ENCODE measurements around the gene NPAS3. TPM values are rescaled to one million over a fixed set of nuclear protein-coding genes. Genes with fewer than 3 reads are reported as not detected.

NPAS3 gene
- total RNA-seq, 1 donor from 2014 or later = 0.93 TPM

DNA sequence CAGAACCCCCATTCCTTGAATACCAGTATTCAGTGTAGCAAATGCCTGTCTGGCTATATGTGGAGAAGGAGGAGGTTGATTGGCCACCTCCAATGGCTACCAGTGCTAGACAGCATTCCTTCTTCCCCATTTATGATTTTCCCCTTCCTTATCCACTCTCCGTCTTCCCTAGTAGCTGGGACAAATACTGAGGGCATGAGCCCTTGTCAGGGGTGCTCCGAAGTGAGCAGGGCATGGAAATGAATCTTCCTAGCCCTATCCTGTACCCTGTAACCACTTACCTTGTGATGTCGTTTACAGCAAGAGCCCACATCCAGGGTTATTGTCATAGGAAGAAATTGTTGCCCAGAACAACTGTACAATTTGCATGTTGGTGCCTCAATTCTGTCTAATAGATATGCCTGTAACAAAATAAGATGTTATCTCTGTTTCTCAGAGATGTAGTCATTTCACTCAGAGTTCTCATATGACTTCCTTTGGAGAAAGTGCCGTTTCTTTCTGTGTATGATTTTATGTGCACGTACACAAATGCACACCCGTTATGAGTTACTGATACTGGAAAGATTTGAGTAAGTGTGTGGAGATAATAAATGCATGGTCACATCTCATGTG is 588.5 kb downstream of the NPAS3 start:
- DNase-seq (ENCODE audit: extremely low read depth, low read depth, low spot score) = no peak

DNA sequence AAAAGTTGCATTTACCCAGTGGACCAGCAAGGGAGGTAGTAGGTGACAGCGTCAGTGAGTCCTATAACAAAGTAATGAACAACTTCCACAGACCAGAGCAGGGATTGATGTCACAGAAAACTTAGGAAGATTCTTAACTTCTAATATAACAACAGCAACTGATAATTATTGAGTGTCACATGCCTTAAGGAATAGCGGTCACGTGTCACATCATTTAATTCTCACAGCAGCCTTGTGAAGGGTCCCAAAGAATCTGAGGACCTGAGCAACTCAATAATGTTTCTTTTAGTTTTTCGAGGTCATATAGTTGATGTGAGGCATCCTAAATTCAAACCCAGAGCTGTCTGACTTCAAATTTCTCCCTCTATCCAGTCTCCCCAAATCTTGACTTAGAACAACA is 590.0 kb downstream of the NPAS3 start:
- DNase-seq (ENCODE audit: extremely low read depth, low read depth, low spot score) = no peak

DNA sequence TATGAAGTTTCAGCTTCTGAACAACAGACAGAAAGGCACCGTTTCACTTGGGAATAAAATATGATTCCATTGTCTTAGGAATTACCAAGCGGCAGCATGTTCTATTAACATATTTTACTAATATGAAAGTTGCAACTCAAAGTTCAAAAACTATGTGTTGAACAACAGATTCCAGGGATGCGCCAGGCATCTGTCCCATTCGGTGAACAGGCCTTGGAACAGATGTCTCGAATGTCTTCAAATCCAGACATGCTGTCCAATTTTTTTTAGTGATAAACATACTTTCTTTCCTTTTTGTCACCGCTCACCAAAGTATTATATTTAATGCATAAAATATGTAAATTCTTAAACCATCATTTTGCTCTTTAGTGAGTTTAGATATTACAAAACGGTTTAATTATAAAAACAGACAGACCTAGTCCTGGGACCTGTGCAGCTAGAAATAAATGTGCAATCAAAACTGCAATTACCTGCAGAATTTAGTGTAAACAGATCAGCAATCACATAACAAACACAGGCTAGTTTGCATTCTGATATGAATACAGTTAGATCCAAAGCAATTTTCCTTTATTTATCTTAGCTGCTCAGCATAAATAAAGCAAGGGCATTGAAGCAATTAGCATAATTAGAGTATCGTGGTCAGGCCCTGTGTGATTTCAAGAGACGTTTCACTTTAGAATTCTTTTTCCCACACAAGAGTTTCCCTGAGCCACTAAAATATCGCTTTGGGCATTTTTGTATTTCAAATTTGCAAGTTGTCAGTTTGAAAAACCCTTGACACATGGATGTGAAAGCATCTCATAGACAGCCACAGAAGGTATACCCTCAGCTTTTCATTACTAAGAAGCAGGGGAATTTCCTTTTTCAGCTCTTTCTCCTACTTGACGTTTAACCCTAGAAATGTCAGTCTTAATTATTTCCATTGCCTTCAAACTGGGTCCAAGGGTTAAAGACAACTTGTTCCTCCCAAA is 591.4 kb downstream of the NPAS3 start:
- DNase-seq (ENCODE audit: extremely low read depth, low read depth, low spot score) = no peak

DNA sequence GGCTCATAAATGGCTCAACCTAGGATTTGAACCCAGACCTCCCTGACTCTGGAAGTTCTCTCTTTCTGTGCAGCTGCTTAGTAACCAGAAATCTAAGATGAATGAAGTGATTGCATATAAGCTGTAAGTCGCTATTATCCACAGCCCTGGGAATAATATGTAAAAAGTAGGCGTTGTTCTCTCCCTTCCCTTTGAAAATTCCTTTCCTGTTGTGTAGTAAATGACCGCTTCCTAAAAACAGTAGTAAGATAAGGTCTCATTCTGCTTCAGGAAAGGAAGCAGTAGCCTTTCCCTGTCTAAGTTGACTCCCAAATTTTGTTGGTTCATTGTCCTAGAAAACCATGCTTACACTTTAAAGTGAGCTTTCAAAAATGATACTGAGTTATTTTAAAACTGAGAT is 593.9 kb downstream of the NPAS3 start:
- no peak for DNase-seq (ENCODE audit: extremely low read depth, low read depth, low spot score)

DNA sequence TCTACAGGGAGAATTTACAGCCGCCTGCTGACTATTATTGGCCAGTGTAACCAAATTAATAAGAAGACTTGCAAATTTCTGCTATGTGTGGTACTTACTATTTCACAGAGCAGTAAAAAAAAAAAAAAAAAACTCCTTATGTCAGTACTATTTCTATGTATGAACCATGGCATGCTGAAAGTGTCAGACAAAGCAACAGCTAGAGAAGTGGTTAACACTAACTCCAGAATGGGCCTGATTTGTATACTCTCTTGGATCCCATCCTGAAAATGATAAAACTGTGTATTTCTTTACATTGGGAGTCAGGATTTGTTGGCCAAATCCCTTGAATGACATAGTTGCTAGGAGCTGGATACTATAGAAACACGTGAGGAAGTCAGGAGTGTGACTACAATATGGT is 595.4 kb downstream of the NPAS3 start:
- no peak for DNase-seq (ENCODE audit: extremely low read depth, low read depth, low spot score)

DNA sequence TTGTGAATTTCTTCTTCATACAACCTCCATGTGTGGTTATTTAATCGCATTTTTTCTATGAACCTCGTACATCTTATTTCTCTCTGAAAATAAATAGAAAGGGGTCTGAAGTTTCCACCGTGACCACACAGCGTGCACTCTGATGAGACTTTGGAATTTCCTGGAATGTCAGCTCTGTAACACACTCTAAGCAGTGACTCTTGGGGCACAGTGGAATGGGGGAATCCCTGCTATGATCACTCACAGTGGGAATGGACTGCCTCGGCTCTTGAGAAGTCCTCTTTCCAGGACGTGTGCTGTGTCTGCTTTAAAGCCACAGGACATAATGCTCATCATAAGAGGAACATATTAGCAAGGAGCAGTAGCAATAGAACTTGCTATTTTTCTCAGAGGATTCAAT is 596.0 kb downstream of the NPAS3 start:
- no peak for DNase-seq (ENCODE audit: extremely low read depth, low read depth, low spot score)

DNA sequence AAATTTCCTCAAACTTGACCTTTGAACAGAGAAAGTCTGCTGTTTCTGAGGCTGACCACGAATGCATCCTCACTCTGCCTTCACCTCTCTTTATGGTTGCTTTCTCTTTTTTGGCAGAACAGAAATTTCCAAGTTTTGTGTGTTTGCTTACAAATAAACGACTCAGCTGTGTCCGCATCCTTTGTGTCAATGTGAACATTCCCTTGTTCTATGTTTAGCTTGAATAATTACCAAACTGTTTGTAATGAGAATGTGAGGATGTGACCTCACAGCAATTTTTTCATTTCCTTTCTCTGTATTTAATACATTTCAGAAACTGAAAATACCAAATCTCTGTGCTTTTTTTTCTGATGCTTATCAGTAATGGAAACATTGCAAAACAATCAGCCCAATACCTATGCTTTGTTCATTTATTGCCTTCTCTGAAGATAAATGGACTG is 601.3 kb downstream of the NPAS3 start:
- DNase-seq (ENCODE audit: extremely low read depth, low read depth, low spot score) = no peak

DNA sequence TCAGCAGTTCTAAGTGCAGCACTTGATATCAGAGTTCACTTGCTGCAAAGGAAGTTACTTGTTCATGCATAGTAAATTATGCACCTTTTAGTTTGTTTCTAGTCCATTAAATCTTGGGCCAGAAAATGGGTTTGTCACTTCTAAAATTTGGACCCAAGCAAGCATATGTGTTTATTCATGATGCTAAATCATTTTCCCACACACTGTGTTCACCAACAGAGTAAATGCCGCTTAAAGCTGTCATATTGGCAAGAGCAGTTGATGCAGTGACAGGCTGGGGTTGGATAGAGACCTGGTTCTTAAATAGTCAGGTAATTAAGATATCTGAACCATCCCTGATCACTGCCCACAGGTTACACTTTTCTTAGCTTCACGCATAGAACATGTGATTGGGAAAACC is 602.5 kb downstream of the NPAS3 start:
- DNase-seq (ENCODE audit: extremely low read depth, low read depth, low spot score) = no peak

DNA sequence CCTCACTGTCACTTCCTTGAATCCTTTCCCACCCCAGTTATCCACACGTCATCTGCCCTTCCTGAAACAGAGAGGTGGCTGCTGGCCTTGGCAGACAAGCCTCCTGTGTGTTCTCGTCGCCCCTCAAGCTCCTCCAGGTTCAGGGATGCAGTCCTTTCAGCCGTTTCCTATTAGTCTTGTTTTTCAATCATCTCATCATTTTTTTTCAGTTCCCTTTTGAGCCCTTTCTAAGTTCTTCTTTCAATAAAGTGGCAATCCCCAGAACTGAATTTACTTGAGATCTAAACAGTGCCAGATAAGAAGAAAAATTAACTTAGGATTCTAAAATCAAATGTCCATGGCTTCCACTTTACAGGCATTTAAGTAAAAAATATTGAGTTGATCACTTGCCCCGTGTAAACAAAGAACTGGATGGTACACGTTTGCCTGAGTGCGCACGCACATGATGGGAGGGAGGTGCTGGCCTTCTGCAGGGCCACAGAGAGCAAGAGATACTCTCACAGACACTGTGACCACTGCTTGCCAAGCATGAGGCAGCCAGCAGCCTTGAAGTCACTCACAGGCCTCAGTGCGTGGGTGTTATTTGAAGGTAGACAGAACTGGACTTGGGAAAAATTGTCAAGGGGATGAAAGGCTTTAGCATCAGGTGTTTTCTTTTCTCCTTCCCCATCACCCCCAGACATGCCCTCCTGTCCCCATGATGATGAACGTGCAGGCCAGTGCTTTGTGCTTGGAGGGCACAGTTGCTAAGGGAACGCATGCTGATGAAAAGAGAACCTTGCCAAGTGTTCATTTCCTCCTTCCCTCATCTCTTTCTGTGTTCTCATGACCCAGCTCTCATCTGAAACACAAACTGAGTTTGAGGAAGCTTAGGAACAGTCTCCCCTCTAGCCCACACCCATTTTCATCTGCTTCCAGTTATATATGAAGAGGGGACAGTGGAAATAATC is 603.9 kb downstream of the NPAS3 start:
- DNase-seq (ENCODE audit: extremely low read depth, low read depth, low spot score) = no peak

DNA sequence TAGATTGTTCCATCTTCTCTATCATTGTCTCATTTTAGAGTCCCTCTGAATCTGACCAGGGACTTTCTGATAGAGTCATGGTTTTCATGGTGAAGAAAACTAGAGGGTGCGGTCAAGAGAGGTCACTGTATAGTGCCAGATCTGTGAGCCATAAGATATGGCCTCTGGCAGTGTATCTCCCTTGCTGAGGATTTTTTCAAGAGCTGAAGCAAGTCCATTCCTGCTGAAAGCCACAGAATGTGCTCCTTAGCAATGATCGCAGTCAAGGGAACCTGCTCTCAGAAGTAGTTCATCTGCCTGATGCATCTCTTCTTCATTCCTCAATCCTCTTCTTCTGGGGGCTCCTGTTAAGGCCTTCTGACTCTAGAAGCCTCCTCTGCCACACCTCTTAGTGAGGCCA is 607.0 kb downstream of the NPAS3 start:
- no peak for DNase-seq (ENCODE audit: extremely low read depth, low read depth, low spot score)

DNA sequence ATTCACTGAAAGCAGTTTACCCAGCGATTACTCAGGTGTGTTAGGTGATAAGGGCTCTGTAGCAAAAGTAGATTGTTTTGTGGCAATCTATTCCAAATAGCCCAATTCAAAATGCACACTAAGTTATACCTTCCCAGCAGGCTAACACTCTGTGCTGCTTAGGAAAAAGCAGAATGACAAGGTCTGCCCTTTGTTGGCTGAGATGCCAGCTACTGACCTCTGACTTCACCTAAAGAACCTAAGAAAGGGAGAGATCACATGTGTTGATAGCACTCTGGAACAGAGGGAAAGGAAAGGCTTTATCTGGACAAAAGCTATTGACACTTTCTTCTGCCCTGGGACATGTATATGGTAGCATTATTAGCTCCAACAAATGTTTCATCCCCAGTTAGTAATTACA is 609.9 kb downstream of the NPAS3 start:
- no peak for DNase-seq (ENCODE audit: extremely low read depth, low read depth, low spot score)

DNA sequence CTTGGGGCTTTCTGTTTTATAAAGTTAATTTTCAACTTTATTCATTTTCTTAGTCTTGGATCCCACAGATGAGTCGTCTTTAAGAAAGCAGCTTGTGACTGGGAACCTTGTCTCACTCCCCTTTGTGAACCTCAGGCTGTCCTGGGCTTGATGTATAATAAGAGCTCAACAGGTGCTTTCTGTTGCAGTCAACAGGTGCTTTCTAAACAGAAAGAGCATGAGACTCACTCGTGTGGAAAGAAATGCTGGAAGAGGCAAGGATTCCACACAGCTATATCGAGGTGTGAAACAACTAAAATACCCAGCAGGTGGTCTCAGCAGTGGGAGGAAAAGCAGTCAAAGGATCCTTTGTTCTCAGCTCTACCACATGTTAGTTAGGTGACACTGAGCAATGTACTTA is 613.3 kb downstream of the NPAS3 start:
- no peak for DNase-seq (ENCODE audit: extremely low read depth, low read depth, low spot score)

DNA sequence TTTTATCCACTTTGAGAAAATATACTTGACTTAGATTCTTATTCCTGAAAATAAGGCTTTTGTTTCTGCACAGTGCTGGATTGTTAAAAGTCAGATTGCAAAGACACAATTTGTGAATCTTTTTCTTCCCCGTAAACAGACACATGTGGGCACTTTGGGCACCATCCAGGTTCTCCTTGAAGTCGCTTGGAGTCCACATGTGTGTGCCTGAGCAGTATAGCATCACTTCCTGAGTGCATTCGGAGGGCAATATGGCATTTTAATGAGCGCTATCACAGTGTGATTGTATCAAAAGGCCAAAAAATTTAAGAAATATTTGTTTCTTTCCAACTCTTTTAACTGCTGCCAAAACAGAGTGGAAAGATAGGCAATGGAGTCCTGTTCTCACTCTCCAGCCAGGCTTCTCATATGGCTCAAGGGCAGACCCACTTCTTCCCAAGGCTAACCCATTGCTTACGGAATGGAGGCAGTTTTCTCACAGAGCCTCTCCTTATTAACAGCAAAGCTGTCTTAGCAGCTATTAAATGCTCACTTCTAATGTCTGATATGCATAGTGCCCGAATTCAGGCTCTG is 615.1 kb downstream of the NPAS3 start:
- DNase-seq (ENCODE audit: extremely low read depth, low read depth, low spot score) = no peak

DNA sequence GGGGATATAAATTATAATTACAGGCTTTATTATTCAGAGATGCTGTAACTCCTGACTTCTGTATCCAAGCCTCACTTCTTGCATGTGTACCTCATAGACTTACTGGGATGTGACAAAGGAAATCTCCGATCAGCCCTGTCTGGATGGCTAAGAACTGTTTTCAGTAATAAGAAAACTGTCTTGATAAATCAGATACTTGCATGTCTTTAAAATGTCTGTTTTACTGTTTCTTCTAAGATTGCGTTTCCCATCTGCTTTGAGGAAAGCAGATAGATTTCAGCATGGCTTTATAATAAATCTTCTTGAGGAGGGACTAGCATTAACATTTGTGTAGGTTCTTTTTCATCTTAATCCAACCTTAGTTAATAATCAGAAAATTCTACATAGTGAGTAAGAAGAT is 616.3 kb downstream of the NPAS3 start:
- no peak for DNase-seq (ENCODE audit: extremely low read depth, low read depth, low spot score)

DNA sequence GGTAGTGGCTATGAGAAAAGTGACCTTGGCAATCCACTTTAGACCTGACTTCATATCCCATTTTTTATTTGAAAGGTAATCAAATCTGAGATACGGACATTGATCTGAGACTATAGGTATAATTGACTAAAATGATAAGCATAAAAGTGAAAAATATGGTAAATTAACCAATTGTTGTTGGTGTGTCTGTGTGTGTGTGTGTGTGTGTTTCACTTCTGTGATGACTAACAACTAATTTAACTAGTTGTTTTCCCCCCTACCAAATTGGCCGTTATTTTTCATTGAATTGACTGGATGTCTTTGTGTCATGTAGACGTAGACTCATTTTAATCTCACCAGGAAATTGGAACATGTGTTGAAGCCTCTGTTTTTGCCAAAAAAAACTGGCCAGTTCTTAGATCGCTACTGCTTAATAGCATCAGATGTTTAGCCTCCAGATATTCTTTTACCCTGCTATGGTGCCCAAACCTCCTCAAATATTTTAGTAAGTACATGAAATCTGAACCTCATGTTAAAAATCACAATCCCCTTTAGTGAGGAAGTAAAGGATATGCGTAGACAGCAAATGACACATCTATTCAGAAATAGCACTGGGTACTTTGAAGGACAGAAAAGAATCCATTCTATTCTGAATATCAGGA is 617.2 kb downstream of the NPAS3 start:
- no peak for DNase-seq (ENCODE audit: extremely low read depth, low read depth, low spot score)

DNA sequence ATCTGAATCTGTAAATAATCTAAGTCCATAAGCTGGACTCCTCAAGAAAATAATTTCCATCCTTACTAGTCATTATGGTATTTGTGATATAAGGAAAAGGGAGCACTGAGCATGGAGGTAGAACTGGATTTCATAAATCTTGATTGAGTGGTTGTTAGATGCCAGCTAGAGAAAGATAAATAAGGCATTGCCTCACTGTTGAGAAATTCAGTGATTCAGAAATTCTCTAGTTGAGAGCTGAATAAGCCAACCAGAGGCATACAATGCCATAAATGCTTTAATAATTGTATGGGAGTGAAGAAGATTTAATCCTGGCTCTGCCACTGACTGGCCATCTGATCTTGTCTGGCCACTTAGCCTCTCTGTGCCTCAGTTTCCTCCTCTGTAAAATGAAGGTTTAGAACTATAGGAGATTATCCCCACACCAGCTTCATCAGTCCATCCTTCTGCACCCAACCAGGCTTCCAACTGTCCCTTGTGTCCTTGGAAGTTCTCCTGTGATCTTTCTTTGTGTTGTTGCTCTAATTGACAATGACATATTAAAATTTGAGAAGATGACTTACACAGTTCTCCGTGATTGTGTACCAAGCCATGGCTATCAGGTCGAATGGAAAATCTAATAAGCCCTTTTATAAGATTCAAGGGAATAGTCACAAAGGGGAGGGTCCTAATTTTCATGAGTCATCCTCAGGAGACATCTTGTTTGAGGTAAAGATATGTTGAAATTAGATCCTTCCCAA is 617.9 kb downstream of the NPAS3 start:
- no peak for DNase-seq (ENCODE audit: extremely low read depth, low read depth, low spot score)

DNA sequence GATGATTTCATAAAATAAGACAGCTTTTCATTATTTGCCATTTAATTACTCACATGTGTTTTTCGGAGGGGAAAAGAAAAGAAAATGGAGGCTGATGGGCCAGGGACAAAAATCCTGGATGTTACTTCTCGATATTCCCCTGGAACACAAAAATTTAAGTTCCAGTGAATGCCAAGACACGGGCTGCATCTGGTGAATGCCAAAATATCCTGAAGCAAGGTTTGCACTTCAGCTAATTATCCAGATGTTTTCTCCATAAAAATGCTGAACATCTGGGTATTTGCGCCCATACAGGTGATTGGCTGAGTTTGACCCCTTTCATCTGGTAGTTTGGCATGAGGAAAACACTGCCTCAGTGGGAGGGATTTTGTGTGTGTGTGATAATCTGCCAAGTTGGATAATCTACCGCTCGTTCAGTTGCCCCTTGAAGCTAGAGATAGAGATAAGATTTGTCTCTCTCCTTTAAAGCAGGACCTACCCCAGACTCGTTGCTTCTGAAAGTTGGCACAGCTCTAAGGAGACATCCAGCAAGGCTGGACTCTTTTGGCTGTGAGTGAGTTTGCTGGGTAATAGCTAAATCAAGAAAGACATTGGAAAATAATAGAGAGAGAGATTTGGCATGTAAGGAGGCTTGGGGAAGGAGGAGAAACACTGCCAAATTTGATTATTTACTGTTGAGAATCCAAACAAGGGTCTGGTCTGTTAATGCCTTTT is 622.2 kb downstream of the NPAS3 start:
- no peak for DNase-seq (ENCODE audit: extremely low read depth, low read depth, low spot score)

DNA sequence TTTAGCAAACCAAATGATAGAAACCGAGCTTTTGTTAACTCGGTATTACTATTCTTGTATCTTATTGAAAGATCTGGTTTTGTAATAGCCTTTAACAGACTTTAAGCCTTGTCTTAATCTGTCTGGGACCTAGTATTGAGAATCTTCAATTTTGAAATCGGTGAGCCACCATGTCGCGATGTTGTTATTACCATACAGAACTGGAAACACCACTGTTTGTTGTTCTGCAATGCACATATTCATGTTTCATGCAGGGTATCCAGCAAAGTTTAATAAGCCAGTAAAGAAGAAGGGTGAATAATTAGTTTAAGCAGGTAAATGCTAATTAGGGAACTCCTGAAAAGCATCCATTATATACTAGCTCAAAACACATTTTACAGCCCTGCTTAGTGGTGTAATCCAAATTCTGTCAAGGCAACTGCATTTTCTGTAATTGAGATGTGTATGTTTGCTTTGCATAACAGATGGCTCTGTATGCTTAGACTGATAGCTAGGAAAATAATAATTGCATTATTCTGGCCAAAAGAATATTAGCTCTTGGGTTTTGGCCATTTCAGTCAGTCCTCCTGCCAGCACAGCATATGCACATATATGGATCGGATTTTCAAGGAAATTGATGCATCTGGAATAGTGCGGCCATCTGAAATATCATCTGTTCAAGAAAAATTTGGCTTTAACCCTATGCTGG is 623.0 kb downstream of the NPAS3 start:
- no peak for DNase-seq (ENCODE audit: extremely low read depth, low read depth, low spot score)
